SU-DHL-6 (cell line): ENCODE results near the gene MEX3A.

ENCODE experiments used
- H2AFZ ChIP-seq: fragments of 200-600 bp; sonication (generic); 2 replicates; pipeline ENCODE4 v1.6.1; 2014; ENCODE audit warnings: low read depth, mild to moderate bottlenecking, moderate library complexity, mixed read lengths, antibody characterized with exemption, low read length; ENCODE audit not compliant: severe bottlenecking
- H3F3A ChIP-seq: fragments of 200-600 bp; shearing (Covaris generic); 2 replicates; pipeline ENCODE4 v1.6.0; 2016; ENCODE audit warnings: antibody characterized with exemption, mild to moderate bottlenecking; ENCODE audit not compliant: insufficient read depth
- H3K27ac ChIP-seq: fragments of 200-600 bp; sonication (generic); 2 replicates; pipeline ENCODE4 v1.5.1; 2016; ENCODE audit warnings: low read depth, mild to moderate bottlenecking, low read length, moderate library complexity, mixed read lengths
- H3K27me3 ChIP-seq: fragments of 200-600 bp; sonication (generic), shearing (Covaris generic); 2 replicates; pipeline ENCODE4 v1.6.0; 2014; ENCODE audit warnings: mild to moderate bottlenecking, low read length
- H3K36me3 ChIP-seq: fragments of 200-600 bp; sonication (generic); 2 replicates; pipeline ENCODE4 v1.6.1; 2014; ENCODE audit warnings: mild to moderate bottlenecking, low read length, mixed read lengths
- H3K4me2 ChIP-seq: fragments of 300-600, 200-600 bp; shearing (Covaris generic), sonication (generic); 2 replicates; pipeline ENCODE4 v1.6.0; 2014; ENCODE audit warnings: low read length, low read depth, mild to moderate bottlenecking; ENCODE audit not compliant: poor library complexity, severe bottlenecking
- H3K4me3 ChIP-seq: fragments of 200-600 bp; sonication (generic); 2 replicates; pipeline ENCODE4 v1.5.1; 2014; ENCODE audit warnings: antibody characterized with exemption, low read length, mild to moderate bottlenecking, mixed read lengths; ENCODE audit not compliant: insufficient read depth, poor library complexity, severe bottlenecking
- H3K79me2 ChIP-seq: fragments of 200-600 bp; sonication (generic); 2 replicates; pipeline ENCODE4 v1.6.1; 2014; ENCODE audit warnings: mild to moderate bottlenecking, low read length, moderate library complexity; ENCODE audit not compliant: insufficient read depth
- H3K9ac ChIP-seq: fragments of 200-600 bp; sonication (generic); 2 replicates; pipeline ENCODE4 v1.7.0; 2014; ENCODE audit warnings: mild to moderate bottlenecking, low read length
- H3K9me2 ChIP-seq: fragments of 200-600 bp; sonication (generic); replicated peaks from 2 replicates; pipeline ENCODE4 v1.6.1; 2014; ENCODE audit warnings: low read length; ENCODE audit not compliant: insufficient read depth
- H3K9me3 ChIP-seq: fragments of 200-600 bp; sonication (generic); 2 replicates; pipeline ENCODE4 v1.6.1; 2014; ENCODE audit warnings: low read length, mixed read lengths; ENCODE audit not compliant: insufficient read depth
- H4K20me1 ChIP-seq: fragments of 200-600 bp; sonication (generic); 2 replicates; pipeline ENCODE4 v1.6.1; 2014; ENCODE audit warnings: low read depth, mild to moderate bottlenecking, antibody characterized with exemption, low read length, moderate library complexity, mixed read lengths
- EZH2phosphoT487 ChIP-seq: fragments of 200-600 bp; sonication (generic), shearing (Covaris generic); conservative IDR thresholded peaks from 2 replicates; pipeline ENCODE4 v1.6.1; 2018; ENCODE audit warnings: mild to moderate bottlenecking, antibody characterized with exemption, low read length, moderate library complexity, mixed read lengths
- TF ChIP-seq, protein P1 (sequence below): fragments of 200-600 bp; sonication (generic); IDR thresholded peaks from one replicate; pipeline ENCODE4 v1.5.1; 2017; ENCODE audit warnings: antibody characterized with exemption, mild to moderate bottlenecking, low read length, moderate library complexity; ENCODE audit not compliant: insufficient read depth, poor library complexity, severe bottlenecking

MEX3A gene

DNA sequence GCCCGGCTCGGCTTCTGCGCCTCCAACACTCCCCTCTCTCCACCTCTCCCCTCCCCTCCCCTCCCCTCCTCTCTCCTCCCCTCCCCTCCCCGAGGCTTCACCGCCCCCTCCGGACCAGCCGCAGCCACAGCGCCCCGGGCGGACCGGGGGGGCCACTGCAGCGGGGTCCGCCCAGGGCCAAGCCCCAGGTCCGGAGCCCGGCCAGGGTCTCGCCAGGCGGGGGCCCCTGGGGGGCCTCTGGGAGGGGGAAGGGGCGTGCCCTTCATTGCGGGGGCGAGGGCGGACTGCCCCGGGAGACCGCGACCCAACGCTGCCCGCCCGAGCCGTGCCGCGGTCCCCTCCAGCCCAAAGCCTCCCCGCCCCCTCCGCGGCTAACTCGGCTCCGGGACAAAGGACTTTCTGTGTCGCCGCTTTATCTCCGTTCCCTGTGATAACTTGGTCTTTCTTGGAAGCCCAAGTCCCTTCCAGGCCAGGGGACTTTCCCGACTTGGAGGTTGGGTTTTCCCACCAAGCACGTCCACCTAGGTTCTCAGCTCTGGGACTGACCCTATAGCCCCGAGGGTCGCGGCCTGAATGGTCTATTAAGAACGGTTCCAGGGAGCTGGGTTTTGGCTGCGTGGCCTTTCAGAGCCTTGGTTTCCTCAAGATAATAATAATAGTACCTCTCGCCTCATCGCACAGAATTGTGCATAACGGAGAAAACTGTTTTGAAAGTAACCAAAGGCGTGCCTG lies 28.3 kb downstream of the MEX3A start, which contains the start of gene UBQLN4:
Gene UBQLN4 (minus strand): TSS at position 31 of the 732 bp plus-strand sequence. CDS start 97 bp downstream, outside the sequence.
- peak within 1 kb of the TSS; percentile 88 for H3K27ac ChIP-seq
- peaks cover 10% of the 10 kb centered on the region for H3F3A ChIP-seq
- no peaks in the 10 kb centered on the region for H3K9me3 ChIP-seq
- no peaks in the 10 kb centered on the region for H3K9me2 ChIP-seq
- H3K79me2 ChIP-seq = peaks cover 13% of the 10 kb centered on the region
- TF ChIP-seq, protein P1, sequence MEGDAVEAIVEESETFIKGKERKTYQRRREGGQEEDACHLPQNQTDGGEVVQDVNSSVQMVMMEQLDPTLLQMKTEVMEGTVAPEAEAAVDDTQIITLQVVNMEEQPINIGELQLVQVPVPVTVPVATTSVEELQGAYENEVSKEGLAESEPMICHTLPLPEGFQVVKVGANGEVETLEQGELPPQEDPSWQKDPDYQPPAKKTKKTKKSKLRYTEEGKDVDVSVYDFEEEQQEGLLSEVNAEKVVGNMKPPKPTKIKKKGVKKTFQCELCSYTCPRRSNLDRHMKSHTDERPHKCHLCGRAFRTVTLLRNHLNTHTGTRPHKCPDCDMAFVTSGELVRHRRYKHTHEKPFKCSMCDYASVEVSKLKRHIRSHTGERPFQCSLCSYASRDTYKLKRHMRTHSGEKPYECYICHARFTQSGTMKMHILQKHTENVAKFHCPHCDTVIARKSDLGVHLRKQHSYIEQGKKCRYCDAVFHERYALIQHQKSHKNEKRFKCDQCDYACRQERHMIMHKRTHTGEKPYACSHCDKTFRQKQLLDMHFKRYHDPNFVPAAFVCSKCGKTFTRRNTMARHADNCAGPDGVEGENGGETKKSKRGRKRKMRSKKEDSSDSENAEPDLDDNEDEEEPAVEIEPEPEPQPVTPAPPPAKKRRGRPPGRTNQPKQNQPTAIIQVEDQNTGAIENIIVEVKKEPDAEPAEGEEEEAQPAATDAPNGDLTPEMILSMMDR = peak; percentile 35
- no peak for TF ChIP-seq EZH2phosphoT487
- H4K20me1 ChIP-seq = no peaks in the 10 kb centered on the region
- H3K4me3 ChIP-seq = peak within 1 kb of the TSS; percentile 84
- peak within 1 kb of the TSS; percentile 81 for H2AFZ ChIP-seq
- H3K9ac ChIP-seq = peak within 1 kb of the TSS; percentile 91
- peak within 1 kb of the TSS; percentile 98 for H3K4me2 ChIP-seq
- H3K36me3 ChIP-seq = no peaks in the 10 kb centered on the region
- no peaks in the 10 kb centered on the region for H3K27me3 ChIP-seq

- H3K4me3 ChIP-seq = peak overlapping the region; percentile 83
- H3K9ac ChIP-seq = peak overlapping the region; percentile 91
- peaks cover 13% of the 10 kb centered on the region for H3K79me2 ChIP-seq
- H3F3A ChIP-seq = peaks cover 10% of the 10 kb centered on the region
- H3K4me2 ChIP-seq = peak overlapping the region; percentile 68
- H3K36me3 ChIP-seq = no peaks in the 10 kb centered on the region
- no peaks in the 10 kb centered on the region for H4K20me1 ChIP-seq
- TF ChIP-seq EZH2phosphoT487 = no peak
- TF ChIP-seq, protein P1 = no peak
- H3K9me3 ChIP-seq = no peaks in the 10 kb centered on the region
- no peaks in the 10 kb centered on the region for H3K9me2 ChIP-seq
- no peaks in the 10 kb centered on the region for H3K27me3 ChIP-seq
- peak overlapping the region; percentile 22 for H2AFZ ChIP-seq
- peak overlapping the region; percentile 52 for H3K27ac ChIP-seq
These were observed 29.1 kb downstream of the MEX3A start for GRCh38 chr1:156052862-156053767.

DNA sequence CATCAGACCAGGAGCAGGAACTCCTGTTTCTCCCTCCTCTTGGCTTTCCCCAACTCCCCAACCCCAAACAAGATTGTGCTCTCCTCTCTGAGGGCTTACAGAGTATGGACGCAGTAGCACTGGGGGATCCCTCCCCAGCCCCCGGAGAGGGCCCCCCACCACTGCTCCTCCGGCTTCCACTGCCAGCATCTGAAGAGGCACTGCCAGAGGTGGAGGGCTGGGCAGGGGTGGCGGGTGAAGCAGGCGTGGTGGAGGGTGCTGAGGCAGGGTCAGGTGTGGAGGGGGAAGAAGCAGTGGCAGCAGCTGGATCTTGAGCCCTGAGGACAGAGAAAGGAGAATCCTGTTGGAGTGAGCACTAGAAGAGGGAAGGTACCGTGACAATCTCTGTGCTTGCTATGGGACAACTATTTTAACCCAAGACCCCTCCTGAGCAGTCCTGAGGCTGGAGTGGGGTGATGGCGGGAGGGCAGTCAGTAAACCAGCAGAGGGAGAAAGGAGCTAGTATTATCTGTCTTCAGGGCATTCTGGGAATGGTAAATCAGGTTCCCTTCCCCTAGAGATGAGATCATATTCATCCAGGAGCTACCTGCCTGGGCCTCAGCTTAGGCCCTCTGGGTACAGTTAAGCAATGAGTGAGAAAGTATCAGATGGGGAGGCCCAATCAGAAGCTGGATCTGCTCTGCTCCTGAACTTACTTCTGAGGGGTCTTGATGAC lies 31.1 kb downstream of the MEX3A start:
- peaks cover 10% of the 10 kb centered on the region for H3F3A ChIP-seq
- TF ChIP-seq EZH2phosphoT487 = no peak
- TF ChIP-seq, protein P1 = no peak
- no peak overlapping the region for H3K9ac ChIP-seq
- no peaks in the 10 kb centered on the region for H3K27me3 ChIP-seq
- H3K4me2 ChIP-seq = no peak overlapping the region
- H3K9me2 ChIP-seq = no peaks in the 10 kb centered on the region
- H3K9me3 ChIP-seq = no peaks in the 10 kb centered on the region
- H3K79me2 ChIP-seq = peaks cover 13% of the 10 kb centered on the region
- no peak overlapping the region for H3K4me3 ChIP-seq
- H4K20me1 ChIP-seq = no peaks in the 10 kb centered on the region
- no peak overlapping the region for H3K27ac ChIP-seq
- peaks cover 2% of the 10 kb centered on the region; the same call in 1 of the 2 replicates for H3K36me3 ChIP-seq
- H2AFZ ChIP-seq = no peak overlapping the region
